Peyer's patch (tissue), 4 donors: ENCODE data around the gene ASB10.

ENCODE experiments used
- POLR2A ChIP-seq, 2 donors: fragments of 450-650 bp; IDR thresholded peaks; one replicate each; pipeline ENCODE4 v1.5.1; 2017; ENCODE audit warnings: antibody characterized with exemption in 2 of 2, mild to moderate bottlenecking in 2 of 2, moderate library complexity in 2 of 2
- TF ChIP-seq, protein P1 (sequence below), 6 experiments: fragments of 450-650 bp in 4 of 6; fragments of 200-600 bp in 2 of 6; sonication (generic) in 1 of 6; IDR thresholded peaks; one replicate each; pipeline ENCODE4 v1.5.1; 2017 to 2019; ENCODE audit warnings: antibody characterized with exemption in 6 of 6, mild to moderate bottlenecking in 3 of 6, moderate library complexity in 1 of 6

DNA sequence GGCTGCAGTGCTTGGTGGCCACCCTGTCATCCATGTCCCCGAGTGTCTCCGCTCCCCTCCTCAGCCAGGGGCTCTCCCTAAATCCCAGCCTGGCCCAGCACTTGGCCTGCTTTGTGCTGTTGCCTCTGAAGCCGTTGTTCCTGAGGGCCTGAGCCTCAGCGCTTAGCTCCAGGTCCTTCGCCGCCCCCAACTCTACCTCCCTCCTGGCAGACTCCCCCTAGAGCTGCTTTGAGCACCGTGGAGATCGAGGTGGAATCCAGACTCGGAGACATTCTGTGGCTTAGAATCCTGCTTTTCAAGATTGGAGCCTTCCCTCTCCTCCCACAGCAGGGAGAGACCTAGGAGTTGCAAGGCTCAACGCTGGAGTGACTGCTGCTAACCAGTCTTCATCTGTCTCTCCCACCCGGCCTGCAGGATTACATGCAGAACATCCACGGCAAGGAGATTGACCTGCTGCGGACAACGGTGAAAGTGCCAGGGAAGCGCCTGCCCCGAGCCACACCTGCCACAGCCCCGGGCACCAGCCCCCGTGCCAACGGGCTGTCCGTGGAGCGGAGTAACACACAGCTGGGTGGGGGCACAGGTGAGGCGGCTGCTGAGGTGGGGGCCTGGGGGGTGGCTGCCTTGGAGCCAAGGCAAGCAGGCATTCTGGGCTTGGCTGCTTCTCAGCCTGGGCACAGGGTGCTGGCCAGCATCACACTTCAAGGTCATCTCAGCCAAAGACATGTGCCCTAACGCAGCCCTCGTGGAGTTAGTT is 52.9 kb downstream of the ASB10 start:
- TF ChIP-seq, protein P1, sequence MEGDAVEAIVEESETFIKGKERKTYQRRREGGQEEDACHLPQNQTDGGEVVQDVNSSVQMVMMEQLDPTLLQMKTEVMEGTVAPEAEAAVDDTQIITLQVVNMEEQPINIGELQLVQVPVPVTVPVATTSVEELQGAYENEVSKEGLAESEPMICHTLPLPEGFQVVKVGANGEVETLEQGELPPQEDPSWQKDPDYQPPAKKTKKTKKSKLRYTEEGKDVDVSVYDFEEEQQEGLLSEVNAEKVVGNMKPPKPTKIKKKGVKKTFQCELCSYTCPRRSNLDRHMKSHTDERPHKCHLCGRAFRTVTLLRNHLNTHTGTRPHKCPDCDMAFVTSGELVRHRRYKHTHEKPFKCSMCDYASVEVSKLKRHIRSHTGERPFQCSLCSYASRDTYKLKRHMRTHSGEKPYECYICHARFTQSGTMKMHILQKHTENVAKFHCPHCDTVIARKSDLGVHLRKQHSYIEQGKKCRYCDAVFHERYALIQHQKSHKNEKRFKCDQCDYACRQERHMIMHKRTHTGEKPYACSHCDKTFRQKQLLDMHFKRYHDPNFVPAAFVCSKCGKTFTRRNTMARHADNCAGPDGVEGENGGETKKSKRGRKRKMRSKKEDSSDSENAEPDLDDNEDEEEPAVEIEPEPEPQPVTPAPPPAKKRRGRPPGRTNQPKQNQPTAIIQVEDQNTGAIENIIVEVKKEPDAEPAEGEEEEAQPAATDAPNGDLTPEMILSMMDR (IDR thresholded peaks at IDR 0.05) = no peak
- TF ChIP-seq POLR2A (IDR thresholded peaks at IDR 0.05) = no peak
